RWPE2 (cell line): Measurements from ENCODE around the gene TPCN2.
A peak's percentile ranks its signal among the peaks of the same experiment; 100 is the strongest.

ENCODE experiments used
- ATAC-seq: fragments of 200-7000 bp; cut with Tn5 transposase; 3 replicates; pipeline ENCODE4 v1.9.1; 2021; ENCODE audit warnings: low read depth
- DNase-seq: peaks from one replicate; pipeline ENCODE4 v3.0.0-alpha.2; 2020; ENCODE audit warnings: low spot score
- H3K27ac ChIP-seq: fragments of 450-650 bp; 2 replicates; pipeline ENCODE4 v1.5.1; 2017; ENCODE audit warnings: mild to moderate bottlenecking; ENCODE audit not compliant: poor library complexity, severe bottlenecking
- H3K27me3 ChIP-seq: fragments of 250-450 bp; sonication (Bioruptor Pico); 2 replicates; pipeline ENCODE4 v1.5.1; 2021; ENCODE audit warnings: mild to moderate bottlenecking, moderate library complexity; ENCODE audit not compliant: insufficient read depth, poor library complexity, severe bottlenecking
- H3K36me3 ChIP-seq: fragments of 250-450 bp; sonication (Bioruptor Pico); 2 replicates; pipeline ENCODE4 v1.5.1; 2020; ENCODE audit warnings: low read depth, mild to moderate bottlenecking, moderate library complexity
- H3K4me1 ChIP-seq: fragments of 250-450 bp; sonication (Bioruptor Pico); 2 replicates; pipeline ENCODE4 v1.5.1; 2021; ENCODE audit warnings: mild to moderate bottlenecking, moderate library complexity; ENCODE audit not compliant: insufficient read depth, poor library complexity, severe bottlenecking
- H3K4me3 ChIP-seq: fragments of 250-450 bp; sonication (Bioruptor Pico); 2 replicates; pipeline ENCODE4 v1.5.1; 2021; ENCODE audit warnings: mild to moderate bottlenecking, moderate library complexity; ENCODE audit not compliant: severe bottlenecking
- H3K9me3 ChIP-seq: fragments of 250-450 bp; sonication (Bioruptor Pico); 2 replicates; pipeline ENCODE4 v1.5.1; 2021; ENCODE audit warnings: mild to moderate bottlenecking, moderate library complexity; ENCODE audit not compliant: severe bottlenecking
- CTCF ChIP-seq: fragments of 450-650 bp; IDR thresholded peaks from one replicate; pipeline ENCODE4 v1.5.1; 2017; ENCODE audit warnings: mild to moderate bottlenecking, moderate library complexity; ENCODE audit not compliant: poor library complexity, severe bottlenecking

The TPCN2 gene

GRCh38 chr11:69050592-69051380, 2.1 kb downstream of the TPCN2 start:
- H3K4me1 ChIP-seq: peaks cover 3% of the 10 kb centered on the region
- no peaks in the 10 kb centered on the region for H3K27me3 ChIP-seq
- ATAC-seq (no peak), DNase-seq (no peak)
- no peak overlapping the region for H3K27ac ChIP-seq
- no peaks in the 10 kb centered on the region for H3K36me3 ChIP-seq
- H3K9me3 ChIP-seq: no peaks in the 10 kb centered on the region
- TF ChIP-seq CTCF: no peak
- H3K4me3 ChIP-seq: no peak overlapping the region

GRCh38 chr11:69051381-69052342, 2.9 kb downstream of the TPCN2 start:
- no peak overlapping the region for H3K27ac ChIP-seq
- DNase-seq: no peak
- H3K27me3 ChIP-seq: no peaks in the 10 kb centered on the region
- H3K4me3 ChIP-seq: no peak overlapping the region
- no peak for ATAC-seq
- H3K9me3 ChIP-seq: no peaks in the 10 kb centered on the region
- peaks cover 3% of the 10 kb centered on the region; the same call in 1 of the 2 replicates for H3K36me3 ChIP-seq
- TF ChIP-seq CTCF: no peak
- peaks cover 3% of the 10 kb centered on the region for H3K4me1 ChIP-seq

GRCh38 chr11:69052343-69053168, 3.8 kb downstream of the TPCN2 start:
- DNase-seq (peak; percentile 54), ATAC-seq (no peak)
- Histone ChIP-seq H3K36me3 (peaks cover 4% of the 10 kb centered on the region; the same call in 1 of the 2 replicates), H3K27ac (no peak overlapping the region), H3K4me1 (peaks cover 3% of the 10 kb centered on the region), H3K27me3 (no peaks in the 10 kb centered on the region), H3K4me3 (no peak overlapping the region), H3K9me3 (no peaks in the 10 kb centered on the region)
- TF ChIP-seq CTCF: no peak

GRCh38 chr11:69053169-69053477, 4.4 kb downstream of the TPCN2 start:
- no peak overlapping the region for H3K27ac ChIP-seq

More at GRCh38 chr11:69053169-69053477, 4.4 kb downstream of the TPCN2 start:
- Histone ChIP-seq H3K9me3 (no peaks in the 10 kb centered on the region), H3K4me3 (no peak overlapping the region), H3K27me3 (no peaks in the 10 kb centered on the region), H3K36me3 (peaks cover 4% of the 10 kb centered on the region; the same call in 1 of the 2 replicates), H3K4me1 (peaks cover 3% of the 10 kb centered on the region)
- ATAC-seq: no peak
- no peak for TF ChIP-seq CTCF
- DNase-seq: peak; percentile 51
